ENCODE results near the gene LRIG2. TPM values are rescaled to one million over a fixed set of nuclear protein-coding genes. Genes with fewer than 3 reads are reported as not detected.
"Not testable (repeated sequence)": the region's sequence is repeated elsewhere in the genome, so short reads cannot be mapped to it uniquely, and the experiment has no call there.

The LRIG2 gene
- total and polyA plus RNA-seq, 2 experiments from 2014 or later, result 4.3 to 12.7 TPM

DNA sequence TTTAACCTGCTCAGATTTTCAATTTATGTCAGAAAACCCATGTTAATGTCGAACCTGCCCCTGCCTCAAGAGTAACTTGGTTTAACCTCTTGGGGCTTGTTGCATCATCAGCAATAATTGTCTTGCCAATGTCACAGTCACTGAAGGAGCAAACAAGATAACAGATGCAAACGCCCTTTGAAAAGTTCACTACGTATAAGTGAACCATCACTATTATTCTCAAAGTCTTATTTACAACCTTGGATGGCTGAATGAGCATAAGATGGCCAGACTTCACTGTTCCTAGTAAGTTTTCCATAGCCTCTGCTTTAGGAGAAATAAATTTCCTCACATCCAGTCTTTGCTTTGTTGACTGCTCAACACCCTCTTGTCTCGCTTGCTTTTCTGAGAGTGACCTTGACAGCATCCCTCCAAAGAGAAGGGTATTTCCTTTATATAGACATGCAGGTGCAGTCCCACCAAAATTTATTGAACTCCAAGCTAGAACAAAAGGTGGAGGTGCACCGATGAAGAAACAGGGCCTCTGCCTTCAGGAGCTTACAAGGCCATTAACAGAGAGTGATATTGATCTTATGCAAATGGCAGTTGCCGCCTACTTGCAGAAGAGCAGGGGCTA lies 749 bp upstream of the LRIG2 start:
- H3K9me3 ChIP-seq (ENCODE audit: low read depth), result no peaks in the 10 kb centered on the region
- no peaks in the 10 kb centered on the region for H3K27me3 ChIP-seq
- H2AFZ ChIP-seq, result peak overlapping the region; percentile 19
- H3K27ac ChIP-seq, result peak overlapping the region; percentile 95
- H3K9me2 ChIP-seq (replicated peaks; ENCODE audit: insufficient read depth), result no peaks in the 10 kb centered on the region
- no peaks in the 10 kb centered on the region for H3K36me3 ChIP-seq (replicated peaks; ENCODE audit: insufficient read depth, low read depth)
- TF ChIP-seq EZH2phosphoT487 (IDR thresholded peaks at IDR 0.05; ENCODE audit: low read depth, severe bottlenecking, unreplicated experiment), result no peak
- TF ChIP-seq EZH2 (IDR thresholded peaks at IDR 0.05; ENCODE audit: borderline replicate concordance), result no peak
- TF ChIP-seq, protein P1, sequence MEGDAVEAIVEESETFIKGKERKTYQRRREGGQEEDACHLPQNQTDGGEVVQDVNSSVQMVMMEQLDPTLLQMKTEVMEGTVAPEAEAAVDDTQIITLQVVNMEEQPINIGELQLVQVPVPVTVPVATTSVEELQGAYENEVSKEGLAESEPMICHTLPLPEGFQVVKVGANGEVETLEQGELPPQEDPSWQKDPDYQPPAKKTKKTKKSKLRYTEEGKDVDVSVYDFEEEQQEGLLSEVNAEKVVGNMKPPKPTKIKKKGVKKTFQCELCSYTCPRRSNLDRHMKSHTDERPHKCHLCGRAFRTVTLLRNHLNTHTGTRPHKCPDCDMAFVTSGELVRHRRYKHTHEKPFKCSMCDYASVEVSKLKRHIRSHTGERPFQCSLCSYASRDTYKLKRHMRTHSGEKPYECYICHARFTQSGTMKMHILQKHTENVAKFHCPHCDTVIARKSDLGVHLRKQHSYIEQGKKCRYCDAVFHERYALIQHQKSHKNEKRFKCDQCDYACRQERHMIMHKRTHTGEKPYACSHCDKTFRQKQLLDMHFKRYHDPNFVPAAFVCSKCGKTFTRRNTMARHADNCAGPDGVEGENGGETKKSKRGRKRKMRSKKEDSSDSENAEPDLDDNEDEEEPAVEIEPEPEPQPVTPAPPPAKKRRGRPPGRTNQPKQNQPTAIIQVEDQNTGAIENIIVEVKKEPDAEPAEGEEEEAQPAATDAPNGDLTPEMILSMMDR (IDR thresholded peaks at IDR 0.05; ENCODE audit: poor library complexity), result no peak
- WGBS (ENCODE audit: low lambda C conversion rate, missing lambda C conversion rate), result 30% methylated on average over 6 of the region's 6 CpGs
- peak; percentile 21 for DNase-seq (ENCODE audit: low spot score)
- H3K4me2 ChIP-seq, result peak overlapping the region; percentile 69
- H3K4me1 ChIP-seq (ENCODE audit: insufficient read depth), result peaks cover 16% of the 10 kb centered on the region
- peaks cover 22% of the 10 kb centered on the region for H4K20me1 ChIP-seq (ENCODE audit: insufficient read depth, poor library complexity, severe bottlenecking)
- H3K79me2 ChIP-seq, result peaks cover 38% of the 10 kb centered on the region
- no peak overlapping the region for H3K4me3 ChIP-seq

DNA sequence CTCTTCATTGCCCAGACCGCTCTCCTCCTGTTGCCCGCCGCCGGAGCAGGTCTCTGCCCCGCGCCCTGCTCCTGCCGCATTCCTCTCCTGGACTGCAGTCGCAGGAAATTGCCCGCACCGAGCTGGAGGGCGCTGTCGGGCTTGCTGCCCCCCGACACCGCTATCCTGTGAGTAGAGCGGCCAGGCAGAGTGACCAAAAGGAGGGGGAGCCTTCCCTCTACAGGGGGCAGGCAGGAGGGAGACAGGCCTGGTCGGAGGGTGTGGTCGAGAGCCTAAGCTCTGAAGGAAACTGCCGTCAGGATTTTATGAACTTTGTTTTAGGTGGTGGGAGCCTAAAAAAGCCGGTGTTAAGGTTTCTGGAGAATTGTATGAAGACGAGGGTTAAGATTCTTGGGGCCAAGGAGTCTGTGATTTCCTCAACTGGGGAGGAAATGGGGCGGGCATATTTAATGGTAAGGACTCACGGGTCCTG lies 517 bp downstream of the LRIG2 start:
- Histone ChIP-seq H3K36me3 (replicated peaks; ENCODE audit: insufficient read depth, low read depth) (no peaks in the 10 kb centered on the region), H3K4me1 (ENCODE audit: insufficient read depth) (peaks cover 16% of the 10 kb centered on the region), H3K27me3 (no peaks in the 10 kb centered on the region), H4K20me1 (ENCODE audit: insufficient read depth, poor library complexity, severe bottlenecking) (peaks cover 23% of the 10 kb centered on the region), H3K9me2 (replicated peaks; ENCODE audit: insufficient read depth) (no peaks in the 10 kb centered on the region), H3K4me2 (peak overlapping the region; percentile 95), H2AFZ (peak overlapping the region; percentile 60), H3K79me2 (peaks cover 51% of the 10 kb centered on the region), H3K27ac (peak overlapping the region; percentile 95), H3K4me3 (peak overlapping the region; percentile 82), H3K9me3 (ENCODE audit: low read depth) (no peaks in the 10 kb centered on the region)
- TF ChIP-seq, protein P1 (IDR thresholded peaks at IDR 0.05; ENCODE audit: poor library complexity), result peak; percentile 52
- TF ChIP-seq EZH2phosphoT487 (IDR thresholded peaks at IDR 0.05; ENCODE audit: low read depth, severe bottlenecking, unreplicated experiment) (no peak), EZH2 (IDR thresholded peaks at IDR 0.05; ENCODE audit: borderline replicate concordance) (no peak)
- 3% methylated on average over 20 of the region's 22 CpGs for WGBS (ENCODE audit: low lambda C conversion rate, missing lambda C conversion rate)
- peak; percentile 88 for DNase-seq (ENCODE audit: low spot score)

DNA sequence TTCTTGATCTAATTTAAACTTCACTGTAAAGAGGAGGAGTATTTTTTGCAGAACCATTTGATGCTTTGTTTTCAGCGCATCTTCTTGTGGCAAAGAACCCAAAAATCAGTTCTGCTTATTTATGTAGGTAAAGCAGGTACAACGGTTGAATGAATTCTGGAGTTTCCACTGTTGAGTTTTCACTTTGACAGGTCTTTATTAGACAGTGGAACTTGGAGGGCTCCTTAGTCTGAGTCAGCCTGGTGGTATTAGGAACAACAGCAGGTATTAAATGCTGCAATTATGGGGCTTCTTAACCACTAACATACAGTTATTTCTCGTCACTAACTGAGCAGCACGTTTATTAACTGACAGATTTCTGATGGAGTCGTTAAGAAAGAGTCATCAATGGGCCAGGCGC lies 1.2 kb downstream of the LRIG2 start:
- Histone ChIP-seq H3K9me2 (replicated peaks; ENCODE audit: insufficient read depth) (no peaks in the 10 kb centered on the region), H3K79me2 (peaks cover 58% of the 10 kb centered on the region)
- 55% methylated on average over 6 of the region's 6 CpGs for WGBS (ENCODE audit: low lambda C conversion rate, missing lambda C conversion rate)

DNA sequence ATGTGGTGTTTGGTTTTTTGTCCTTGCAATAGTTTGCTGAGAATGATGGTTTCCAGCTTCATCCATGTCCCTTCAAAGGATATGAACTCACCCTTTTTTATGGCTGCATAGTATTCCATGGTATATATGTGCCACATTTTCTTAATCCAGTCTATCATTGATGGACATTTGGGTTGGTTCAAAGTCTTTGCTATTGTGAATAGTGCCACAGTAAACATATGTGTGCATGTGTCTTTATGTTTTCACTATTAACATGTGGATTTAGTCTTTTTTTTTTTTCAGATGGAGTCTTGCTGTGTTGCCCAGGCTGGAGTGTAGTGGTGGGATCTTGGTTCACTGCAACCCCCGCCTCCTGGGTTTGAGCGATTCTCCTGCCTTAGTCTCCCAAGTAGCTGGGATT lies 5.0 kb downstream of the LRIG2 start:
- Histone ChIP-seq H3K4me1 (ENCODE audit: insufficient read depth) (peaks cover 16% of the 10 kb centered on the region), H4K20me1 (ENCODE audit: insufficient read depth, poor library complexity, severe bottlenecking) (peaks cover 41% of the 10 kb centered on the region), H3K79me2 (peaks cover 95% of the 10 kb centered on the region)
- H3K4me2 ChIP-seq; H3K4me3 ChIP-seq; H3K9me3 ChIP-seq (ENCODE audit: low read depth); H3K9me2 ChIP-seq (replicated peaks; ENCODE audit: insufficient read depth); H3K27ac ChIP-seq; H2AFZ ChIP-seq; H3K36me3 ChIP-seq (replicated peaks; ENCODE audit: insufficient read depth, low read depth); DNase-seq (ENCODE audit: low spot score); H3K27me3 ChIP-seq: not testable (repeated sequence)
- WGBS (ENCODE audit: low lambda C conversion rate, missing lambda C conversion rate), result 100% methylated on average over 2 of the region's 2 CpGs

More for the DNA sequence above, 1.2 kb downstream of the LRIG2 start:
- DNase-seq (ENCODE audit: low spot score), result no peak
- Histone ChIP-seq H2AFZ (no peak overlapping the region), H3K4me1 (ENCODE audit: insufficient read depth) (peaks cover 16% of the 10 kb centered on the region), H3K9me3 (ENCODE audit: low read depth) (no peaks in the 10 kb centered on the region), H3K4me3 (peak overlapping the region; percentile 82), H3K4me2 (peak overlapping the region; percentile 95), H3K36me3 (replicated peaks; ENCODE audit: insufficient read depth, low read depth) (no peaks in the 10 kb centered on the region), H3K27me3 (no peaks in the 10 kb centered on the region), H4K20me1 (ENCODE audit: insufficient read depth, poor library complexity, severe bottlenecking) (peaks cover 28% of the 10 kb centered on the region), H3K27ac (peak overlapping the region; percentile 95)
- TF ChIP-seq, protein P1 (IDR thresholded peaks at IDR 0.05; ENCODE audit: poor library complexity), result no peak

Data from hepatocyte (in vitro differentiated cells).